Skeletal muscle tissue (tissue), 4 donors: ENCODE results near the gene GALNT9. TPM values are rescaled to one million over a fixed set of nuclear protein-coding genes. Genes with fewer than 3 reads are reported as not detected.
"Not testable (repeated sequence)": the region's sequence is repeated elsewhere in the genome, so short reads cannot be mapped to it uniquely, and the experiment has no call there.

ENCODE experiments used
- H3K27ac ChIP-seq: one replicate; pipeline ENCODE4 v1.7.0; 2013; ENCODE audit warnings: mild to moderate bottlenecking, low read depth, low read length, inconsistent platforms
- H3K27me3 ChIP-seq, 3 donors: one replicate each; pipeline ENCODE4 v1.7.0; 2013; ENCODE audit warnings: low read length in 3 of 3; ENCODE audit not compliant: control insufficient read depth in 3 of 3, insufficient read depth in 3 of 3
- H3K36me3 ChIP-seq, 3 donors: one replicate each; pipeline ENCODE4 v1.7.0; 2013; ENCODE audit warnings: low read length in 3 of 3; ENCODE audit not compliant: control insufficient read depth in 3 of 3, insufficient read depth in 3 of 3
- H3K4me1 ChIP-seq, 3 donors: one replicate each; pipeline ENCODE4 v1.7.0; 2013; ENCODE audit warnings: low read length in 3 of 3, mild to moderate bottlenecking in 3 of 3; ENCODE audit not compliant: control insufficient read depth in 3 of 3, insufficient read depth in 3 of 3
- H3K4me3 ChIP-seq, 3 donors: one replicate each; pipeline ENCODE4 v1.7.0; 2013; ENCODE audit warnings: low read length in 3 of 3
- H3K9ac ChIP-seq, 3 donors: one replicate each; pipeline ENCODE4 v1.7.0; 2013; ENCODE audit warnings: low read length in 3 of 3, mild to moderate bottlenecking in 3 of 3, moderate library complexity in 2 of 3, low read depth in 1 of 3
- H3K9me3 ChIP-seq, 3 donors: one replicate each; pipeline ENCODE4 v1.7.0; 2013; ENCODE audit warnings: low read length in 3 of 3; ENCODE audit not compliant: control insufficient read depth in 3 of 3
- total RNA-seq: library from RNA; depleted of rRNA; stranded (reverse); fragments of >200 nt; gene quantifications from one replicate; pipeline ENCODE4 v1.2.3, GENCODE V29; 2014
- donor health status: Osteomylitis.

Gene GALNT9
- total RNA-seq, 1 donor from 2014 or later, result 0.52 TPM

DNA sequence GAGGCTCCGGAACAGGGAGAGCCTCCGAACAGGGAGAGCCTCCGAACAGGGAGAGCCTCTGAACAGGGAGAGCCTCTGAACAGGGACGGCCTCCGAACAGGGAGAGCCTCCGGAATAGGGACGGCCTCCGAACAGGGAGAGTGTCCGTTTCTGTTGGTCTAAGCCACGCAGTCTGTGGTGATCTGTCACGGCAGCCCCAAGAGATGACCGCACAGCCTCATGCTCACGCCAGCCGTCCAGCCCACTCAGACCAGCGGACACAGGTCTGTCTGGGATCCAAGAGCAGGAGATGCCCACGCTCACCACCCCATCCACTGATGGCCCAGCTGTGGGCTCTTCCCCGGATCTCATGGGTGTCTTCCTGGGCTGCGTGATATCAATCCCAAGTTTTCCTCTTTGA, 33.3 kb downstream of the GALNT9 start:
- Histone ChIP-seq H3K27ac (no peak overlapping the region), H3K9ac (no peak overlapping the region)

DNA sequence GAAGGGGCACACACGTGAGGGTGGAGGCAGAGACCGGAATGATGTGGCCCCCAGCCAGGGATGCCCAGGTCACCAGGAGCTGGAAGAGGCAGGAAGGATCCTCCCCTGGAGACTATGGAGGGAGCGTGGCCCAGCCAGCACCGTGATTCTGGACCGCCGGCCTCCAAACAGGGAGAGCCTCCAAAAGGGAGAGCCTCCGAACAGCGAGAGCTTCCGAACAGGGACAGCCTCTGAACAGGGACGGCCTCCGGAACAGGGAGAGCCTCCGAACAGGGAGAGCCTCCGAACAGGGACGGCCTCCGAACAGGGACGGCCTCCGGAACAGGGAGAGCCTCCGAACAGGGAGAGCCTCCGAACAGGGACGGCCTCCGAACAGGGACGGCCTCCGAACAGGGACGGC, 33.8 kb downstream of the GALNT9 start:
- H3K27ac ChIP-seq, H3K4me3 ChIP-seq, H3K36me3 ChIP-seq, H3K4me1 ChIP-seq, H3K9me3 ChIP-seq, H3K9ac ChIP-seq: not testable (repeated sequence)
- H3K27me3 ChIP-seq, result peaks cover 31 to 35% (median 32%) of the 10 kb centered on the region in 3 donors

More for the DNA sequence above, 33.3 kb downstream of the GALNT9 start:
- Histone ChIP-seq H3K27me3 (peaks cover 32 to 39% (median 34%) of the 10 kb centered on the region in 3 donors), H3K4me3 (no peak overlapping the region), H3K4me1 (no peaks in the 10 kb centered on the region), H3K36me3 (no peaks in the 10 kb centered on the region), H3K9me3 (no peaks in the 10 kb centered on the region)

DNA sequence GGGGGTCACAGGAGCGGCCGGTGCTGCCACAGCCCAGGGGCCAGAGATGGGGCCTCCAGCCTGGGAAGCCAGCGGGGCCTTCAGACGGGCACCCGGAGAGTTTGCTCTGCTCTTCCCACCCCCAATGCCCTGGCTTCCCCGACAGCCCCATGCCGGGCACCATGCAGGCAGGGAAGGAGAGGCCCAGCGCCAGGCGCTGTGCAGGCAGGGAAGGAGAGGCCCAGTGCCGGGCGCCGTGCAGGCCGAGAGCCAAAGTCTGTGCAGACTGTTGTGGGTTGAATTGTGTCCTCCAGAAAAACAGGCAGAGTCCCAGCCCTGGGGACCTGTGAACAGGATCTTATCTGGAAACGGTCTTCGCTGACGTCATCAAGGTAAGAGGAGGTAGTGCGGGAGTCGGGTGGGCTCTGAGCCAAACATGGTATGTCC, 34.3 kb downstream of the GALNT9 start:
- peaks cover 33 to 35% (median 34%) of the 10 kb centered on the region in 3 donors for H3K27me3 ChIP-seq
- H3K4me3 ChIP-seq, result no peak overlapping the region
- no peak overlapping the region for H3K9ac ChIP-seq
- no peaks in the 10 kb centered on the region for H3K36me3 ChIP-seq
- H3K4me1 ChIP-seq, result no peaks in the 10 kb centered on the region
- no peaks in the 10 kb centered on the region for H3K9me3 ChIP-seq
- H3K27ac ChIP-seq, result no peak overlapping the region

DNA sequence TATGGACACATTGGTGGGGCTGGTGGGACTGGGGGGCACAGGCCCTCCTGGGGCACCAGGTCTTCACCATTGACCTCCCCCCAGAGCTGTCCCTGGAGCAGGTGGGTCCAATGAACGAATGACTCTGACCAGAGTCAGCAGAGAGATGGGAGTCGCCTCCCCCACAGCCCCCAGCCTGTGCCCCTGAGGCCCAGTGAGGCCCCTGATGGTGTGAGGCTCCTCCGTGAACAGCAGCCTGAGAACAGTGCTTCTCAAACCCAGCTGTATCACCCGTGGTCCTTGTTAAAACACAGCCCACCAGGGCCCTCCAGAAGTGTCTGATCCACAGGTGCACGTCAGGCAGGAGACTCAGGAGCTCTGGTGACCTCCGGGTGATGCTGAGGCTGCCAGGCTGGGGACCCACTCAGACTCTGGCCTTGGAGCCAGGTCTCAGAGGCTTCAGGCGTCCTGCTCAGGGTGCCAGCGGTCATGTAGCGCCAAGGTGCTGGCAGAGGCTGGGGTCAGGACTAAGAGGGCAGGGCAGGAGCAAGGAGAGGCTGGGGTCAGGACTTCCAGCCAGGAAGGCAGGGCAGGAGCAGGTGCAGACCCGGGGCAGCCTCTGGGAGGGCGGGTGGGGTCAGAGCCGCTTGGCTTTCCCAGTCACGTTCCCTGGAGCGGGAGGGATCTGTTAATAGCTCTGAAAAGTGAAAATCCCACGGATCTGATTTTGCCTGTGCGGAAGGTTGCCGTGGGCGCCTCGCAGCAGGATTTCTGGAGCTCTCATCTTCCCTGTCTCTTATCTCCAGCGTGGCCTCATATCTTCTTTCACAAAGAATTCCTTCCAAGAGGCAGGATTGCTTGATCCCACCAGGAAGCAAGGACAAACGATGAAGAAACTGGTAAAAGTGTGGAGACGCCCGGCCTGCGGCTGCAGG, 35.0 kb downstream of the GALNT9 start:
- no peak overlapping the region for H3K4me3 ChIP-seq
- no peak overlapping the region for H3K27ac ChIP-seq
- peaks cover 39 to 41% (median 40%) of the 10 kb centered on the region in 3 donors for H3K27me3 ChIP-seq
- no peak overlapping the region for H3K9ac ChIP-seq
- no peaks in the 10 kb centered on the region for H3K9me3 ChIP-seq
- peaks cover 0 to 3% (median 0%) of the 10 kb centered on the region in 3 donors for H3K4me1 ChIP-seq
- no peaks in the 10 kb centered on the region for H3K36me3 ChIP-seq

DNA sequence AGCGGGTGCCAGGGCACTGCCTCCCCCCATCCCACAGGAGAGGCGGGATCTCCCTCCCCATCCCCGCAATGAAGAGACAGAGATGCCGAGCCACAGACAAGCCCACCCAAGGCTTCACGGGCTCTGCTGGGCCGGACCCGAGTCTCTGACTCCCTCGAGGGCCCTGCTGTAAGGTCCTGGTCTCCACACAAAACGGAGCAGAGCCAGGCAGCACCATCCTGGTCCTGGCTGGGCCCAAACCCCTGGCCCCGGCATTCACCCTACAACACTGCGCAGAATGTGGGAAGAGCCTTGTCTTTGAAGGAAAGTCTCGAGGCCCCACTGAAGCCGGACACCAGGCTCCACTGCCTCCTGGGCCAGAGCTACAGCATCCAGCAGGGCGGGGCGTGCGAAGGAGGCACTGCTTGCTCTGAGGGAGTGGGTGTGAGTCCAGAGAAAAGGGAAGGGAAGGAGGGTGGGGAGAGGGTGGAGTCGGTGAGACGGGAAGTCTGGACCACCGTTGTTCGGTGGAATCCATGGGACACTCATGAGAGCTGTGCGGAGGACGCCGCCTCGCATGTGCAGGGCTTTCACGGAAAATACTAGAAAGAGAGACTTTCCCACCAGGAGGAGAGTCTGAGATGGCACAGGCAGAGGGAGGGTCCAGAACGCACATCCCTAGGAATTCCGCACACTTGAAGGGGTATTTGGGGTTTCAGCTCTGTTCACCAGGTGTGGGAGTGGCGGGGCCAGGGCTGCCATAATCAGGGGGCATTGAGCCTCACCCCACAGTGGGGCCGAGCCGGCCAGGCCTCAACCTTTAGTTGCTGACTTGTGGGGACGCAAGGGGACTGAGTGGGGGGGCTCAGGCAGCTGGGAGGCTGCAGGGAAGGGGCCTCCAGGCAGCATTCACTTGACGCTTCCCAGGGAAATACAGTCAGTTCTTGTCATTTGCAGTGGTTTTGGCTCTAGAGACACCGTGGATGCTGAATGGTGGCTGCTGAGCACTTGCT, 36.8 kb downstream of the GALNT9 start:
- H3K27ac ChIP-seq, result no peak overlapping the region
- peaks cover 56 to 58% (median 57%) of the 10 kb centered on the region in 3 donors for H3K27me3 ChIP-seq
- no peak overlapping the region for H3K4me3 ChIP-seq
- no peak overlapping the region for H3K9ac ChIP-seq
- H3K36me3 ChIP-seq, result no peaks in the 10 kb centered on the region
- H3K9me3 ChIP-seq, result no peaks in the 10 kb centered on the region
- H3K4me1 ChIP-seq, result peaks cover 0 to 14% (median 0%) of the 10 kb centered on the region in 3 donors

DNA sequence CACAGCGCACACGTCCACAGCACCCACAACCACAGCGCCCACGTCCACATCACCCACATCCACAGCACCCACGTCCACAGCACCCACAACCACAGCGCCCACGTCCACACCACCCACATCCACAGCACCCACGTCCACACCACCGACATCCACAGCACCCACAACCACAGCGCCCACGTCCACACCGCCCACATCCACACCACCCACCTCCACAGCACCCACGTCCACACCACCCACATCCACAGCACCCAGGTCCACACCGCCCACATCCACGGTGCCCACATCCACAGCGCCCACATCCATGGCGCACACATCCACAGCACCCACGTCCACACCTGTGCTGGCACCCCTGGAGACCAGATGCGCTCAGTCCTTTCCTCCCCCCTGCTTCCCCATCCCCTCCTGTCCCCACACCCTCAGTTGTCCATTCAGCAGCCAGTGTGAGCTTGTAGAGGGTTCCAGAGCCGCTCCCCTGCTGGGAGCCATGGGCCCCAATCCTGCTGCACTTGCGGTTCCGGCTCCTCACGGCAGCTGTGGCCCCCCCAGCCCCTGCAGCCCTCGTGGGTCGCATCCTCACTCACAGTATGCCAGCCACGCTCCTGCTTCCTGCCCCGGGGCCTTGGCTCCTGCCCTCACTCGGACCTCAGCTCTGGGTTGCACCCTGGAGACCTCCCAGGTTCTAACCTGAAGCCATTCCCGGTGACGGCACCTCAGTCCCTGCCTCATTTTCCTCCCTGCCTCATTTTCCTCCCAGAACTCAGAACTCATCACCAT, 37.8 kb downstream of the GALNT9 start:
- Histone ChIP-seq H3K27ac (no peak overlapping the region), H3K9ac (no peak overlapping the region), H3K4me3 (no peak overlapping the region), H3K36me3 (no peaks in the 10 kb centered on the region), H3K4me1 (peaks cover 0 to 14% (median 0%) of the 10 kb centered on the region in 3 donors), H3K9me3 (no peaks in the 10 kb centered on the region), H3K27me3 (peaks cover 64 to 68% (median 65%) of the 10 kb centered on the region in 3 donors)

DNA sequence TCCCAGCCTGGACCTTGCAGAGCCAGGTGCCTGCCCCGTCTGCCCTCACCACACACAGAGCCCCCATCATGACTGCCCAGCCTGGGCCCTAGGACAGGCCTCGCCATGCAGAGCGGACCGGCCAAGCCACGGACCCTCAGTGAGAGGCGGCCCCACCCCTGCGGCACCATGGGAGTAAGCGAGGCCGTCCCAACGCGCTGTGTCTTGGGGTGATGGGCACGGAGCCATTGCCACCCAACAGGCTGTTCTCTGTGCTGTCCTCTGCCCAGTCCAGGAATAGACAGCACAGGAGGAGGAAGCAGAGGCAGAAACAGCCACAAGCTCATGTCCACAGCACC, 39.2 kb downstream of the GALNT9 start:
- Histone ChIP-seq H3K36me3 (no peaks in the 10 kb centered on the region), H3K27me3 (peaks cover 63 to 77% (median 64%) of the 10 kb centered on the region in 3 donors), H3K27ac (no peak overlapping the region), H3K9me3 (no peaks in the 10 kb centered on the region), H3K4me1 (peaks cover 0 to 14% (median 0%) of the 10 kb centered on the region in 3 donors), H3K9ac (no peak overlapping the region), H3K4me3 (no peak overlapping the region)

DNA sequence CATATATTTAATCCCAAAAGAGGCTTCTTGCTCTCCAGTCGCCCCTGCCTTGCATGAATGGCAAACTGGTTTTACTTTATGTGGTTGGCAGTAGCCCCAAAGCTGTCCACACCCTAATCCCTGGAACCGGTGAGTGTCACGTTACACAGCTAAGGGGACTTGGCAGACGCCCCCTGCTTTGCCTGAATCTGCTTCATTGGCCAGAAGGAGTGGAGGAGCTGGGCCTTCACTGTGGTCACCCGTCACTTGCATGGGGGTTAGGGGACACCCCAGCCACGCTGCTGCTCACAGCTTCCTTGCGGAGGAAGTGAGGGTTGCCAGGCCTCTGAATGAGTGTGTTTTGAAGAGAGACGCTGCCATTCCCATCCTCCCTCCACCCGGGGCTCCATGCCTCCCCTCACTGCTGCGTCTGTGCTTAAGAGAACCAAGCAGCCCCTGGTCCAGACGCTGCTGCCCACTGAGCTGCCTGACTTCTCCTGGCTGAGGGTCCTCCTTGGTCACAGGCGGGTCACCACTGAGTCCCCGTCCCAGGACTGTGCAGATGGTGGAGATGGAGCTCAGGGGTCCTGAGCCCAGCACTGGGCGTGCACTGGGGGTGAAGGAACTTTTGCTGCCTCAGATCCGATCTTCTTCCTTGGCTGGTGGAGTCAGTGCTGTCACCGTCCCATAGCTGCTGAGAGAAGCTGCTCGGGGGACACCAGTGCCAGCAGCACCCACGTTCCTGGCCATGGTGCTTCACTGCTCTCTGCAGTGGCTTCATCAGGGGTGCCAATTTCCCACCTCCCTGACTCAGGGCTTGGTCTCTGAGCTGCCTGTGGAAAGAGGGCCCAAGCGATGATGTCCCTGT, 39.8 kb downstream of the GALNT9 start:
- Histone ChIP-seq H3K4me1 (peaks cover 0 to 14% (median 0%) of the 10 kb centered on the region in 3 donors), H3K36me3 (no peaks in the 10 kb centered on the region), H3K27me3 (peaks cover 65 to 77% (median 67%) of the 10 kb centered on the region in 3 donors), H3K9me3 (no peaks in the 10 kb centered on the region), H3K9ac (no peak overlapping the region), H3K27ac (no peak overlapping the region), H3K4me3 (no peak overlapping the region)
